Liver (tissue), 9 donors: Measurements from ENCODE around the gene TNFSF15. TPM values are rescaled to one million over a fixed set of nuclear protein-coding genes. Genes with fewer than 3 reads are reported as not detected.

Experiments
- DNase-seq: peaks from one replicate; pipeline ENCODE4 v3.0.0-alpha.2; 2017; ENCODE audit warnings: low spot score
- H3K27ac ChIP-seq, 2 donors: one replicate each; pipeline ENCODE4 v1.7.0; 2013; ENCODE audit warnings: inconsistent platforms in 2 of 2, low read length in 2 of 2, control low read depth in 1 of 2, low read depth in 1 of 2, mild to moderate bottlenecking in 1 of 2
- H3K27me3 ChIP-seq, 4 donors: one replicate each; pipeline versions ENCODE4 v1.6.1 to v1.7.0; 2013; ENCODE audit warnings: low read length in 3 of 4, inconsistent platforms in 1 of 4, mild to moderate bottlenecking in 1 of 4, moderate library complexity in 1 of 4; ENCODE audit not compliant: control insufficient read depth in 4 of 4, insufficient read depth in 4 of 4
- H3K36me3 ChIP-seq, 4 donors: one replicate each; pipeline versions ENCODE4 v1.6.1 to v1.7.0; 2013; ENCODE audit warnings: low read length in 3 of 4, mild to moderate bottlenecking in 3 of 4, low read depth in 1 of 4, moderate library complexity in 1 of 4; ENCODE audit not compliant: control insufficient read depth in 4 of 4, insufficient read depth in 3 of 4
- H3K4me1 ChIP-seq, 4 donors: one replicate each; pipeline versions ENCODE4 v1.6.1 to v1.7.0; 2013; ENCODE audit warnings: low read length in 3 of 4, mild to moderate bottlenecking in 3 of 4, moderate library complexity in 1 of 4; ENCODE audit not compliant: control insufficient read depth in 4 of 4, insufficient read depth in 4 of 4
- H3K4me3 ChIP-seq, 3 donors: one replicate each; pipeline versions ENCODE4 v1.6.1 to v1.7.0; 2013; ENCODE audit warnings: low read length in 3 of 3, control low read depth in 1 of 3, low read depth in 1 of 3, mild to moderate bottlenecking in 1 of 3
- H3K9ac ChIP-seq, 2 donors: one replicate each; pipeline ENCODE4 v1.7.0; 2013; ENCODE audit warnings: low read length in 2 of 2, mild to moderate bottlenecking in 2 of 2, moderate library complexity in 2 of 2, control low read depth in 1 of 2, low read depth in 1 of 2
- H3K9me3 ChIP-seq, 4 donors: one replicate each; pipeline versions ENCODE4 v1.6.1 to v1.7.0; 2013; ENCODE audit warnings: low read length in 3 of 4; ENCODE audit not compliant: control insufficient read depth in 4 of 4
- EGR1 ChIP-seq, 2 donors: IDR thresholded peaks; 2 replicates each; pipeline ENCODE4 v1.6.1; 2016 to 2018; ENCODE audit warnings: antibody characterized with exemption in 2 of 2, low read depth in 2 of 2
- FOXA1 ChIP-seq: IDR thresholded peaks from 2 replicates; pipeline ENCODE4 v1.6.1; 2016; ENCODE audit warnings: antibody characterized with exemption
- FOXA2 ChIP-seq: IDR thresholded peaks from 2 replicates; pipeline ENCODE4 v1.6.1; 2016; ENCODE audit warnings: antibody characterized with exemption
- GABPA ChIP-seq, 2 donors: IDR thresholded peaks in 1 of 2; conservative IDR thresholded peaks in 1 of 2; 2 replicates each; pipeline ENCODE4 v1.6.1; 2016; ENCODE audit warnings: antibody characterized with exemption in 2 of 2, mild to moderate bottlenecking in 1 of 2, moderate library complexity in 1 of 2
- HNF4A ChIP-seq, 2 donors: conservative IDR thresholded peaks; 2 replicates each; pipeline ENCODE4 v1.6.1; 2016; ENCODE audit warnings: antibody characterized with exemption in 2 of 2, mild to moderate bottlenecking in 2 of 2
- HNF4G ChIP-seq: IDR thresholded peaks from 2 replicates; pipeline ENCODE4 v1.6.1; 2016; ENCODE audit warnings: antibody characterized with exemption
- JUND ChIP-seq, 2 donors: IDR thresholded peaks; 2 replicates each; pipeline ENCODE4 v1.6.1; 2016; ENCODE audit warnings: antibody characterized with exemption in 2 of 2
- MAX ChIP-seq: IDR thresholded peaks from 2 replicates; pipeline ENCODE4 v1.6.1; 2016; ENCODE audit warnings: antibody characterized with exemption
- NR2F2 ChIP-seq: IDR thresholded peaks from 2 replicates; pipeline ENCODE4 v1.6.1; 2016; ENCODE audit warnings: antibody characterized with exemption
- RAD21 ChIP-seq, 2 donors: IDR thresholded peaks; 2 replicates each; pipeline ENCODE4 v1.6.1; 2016; ENCODE audit warnings: antibody characterized with exemption in 2 of 2, mild to moderate bottlenecking in 2 of 2
- RXRA ChIP-seq, 2 donors: IDR thresholded peaks; 2 replicates each; pipeline ENCODE4 v1.6.1; 2017 to 2018; ENCODE audit warnings: antibody characterized with exemption in 2 of 2, mild to moderate bottlenecking in 1 of 2
- SP1 ChIP-seq: IDR thresholded peaks from 2 replicates; pipeline ENCODE4 v1.6.1; 2018; ENCODE audit warnings: antibody characterized with exemption, mild to moderate bottlenecking
- TAF1 ChIP-seq: conservative IDR thresholded peaks from 2 replicates; pipeline ENCODE4 v1.6.1; 2016; ENCODE audit warnings: antibody characterized with exemption, mild to moderate bottlenecking
- YY1 ChIP-seq: IDR thresholded peaks from 2 replicates; pipeline ENCODE4 v1.6.1; 2016; ENCODE audit warnings: antibody characterized with exemption, mild to moderate bottlenecking
- ZBTB33 ChIP-seq: IDR thresholded peaks from 2 replicates; pipeline ENCODE4 v1.6.1; 2016; ENCODE audit warnings: antibody characterized with exemption
- WGBS: extraction: QIAGEN DNeasy Blood & Tissue Kit; methylation state at CpG from one replicate; pipeline ENCODE4 v1.1.7; 2013; 5-methylcytosine and 5-hydroxymethylcytosine counted together
- polyA plus RNA-seq, 2 donors: library from polyadenylated mRNA; stranded (reverse) in 1 of 2; unstranded in 1 of 2; fragments of 200-250 nt in 1 of 2; fragments of >200 nt in 1 of 2; fragmentation: Nextera tagmentation in 1 of 2; extraction: Ambion mirVana in 1 of 2; gene quantifications; one replicate each; pipeline versions ENCODE4 v1.2.1 to v1.2.3, GENCODE V29; 2013 to 2015
- total RNA-seq, 2 donors: library from RNA; depleted of rRNA; stranded (reverse); fragments of >200 nt; gene quantifications; one replicate each; pipeline ENCODE4 v1.2.3, GENCODE V29; 2014
- TF ChIP-seq, protein P1 (sequence below): IDR thresholded peaks from 2 replicates; pipeline ENCODE4 v1.6.1; 2016; ENCODE audit warnings: antibody characterized with exemption
- TF ChIP-seq, protein P2 (sequence below): IDR thresholded peaks from 2 replicates; pipeline ENCODE4 v1.6.1; 2016; ENCODE audit warnings: antibody characterized with exemption, mild to moderate bottlenecking
- TF ChIP-seq, protein P3 (sequence below): fragments of 150-350 bp; IDR thresholded peaks from 2 replicates; pipeline ENCODE4 v1.5.1; 2017; ENCODE audit warnings: improper control_type of control experiment, low read depth, low read length; ENCODE audit not compliant: missing input control
- donor health status: healthy.
- donor health status: healthy.
- donor health status: healthy.
- donor health status: healthy.
- donor health status: healthy.

Gene TNFSF15
- total and polyA plus RNA-seq, 4 donors, result 0.01 to 0.42 (median 0.08) TPM; not detected in 1

DNA sequence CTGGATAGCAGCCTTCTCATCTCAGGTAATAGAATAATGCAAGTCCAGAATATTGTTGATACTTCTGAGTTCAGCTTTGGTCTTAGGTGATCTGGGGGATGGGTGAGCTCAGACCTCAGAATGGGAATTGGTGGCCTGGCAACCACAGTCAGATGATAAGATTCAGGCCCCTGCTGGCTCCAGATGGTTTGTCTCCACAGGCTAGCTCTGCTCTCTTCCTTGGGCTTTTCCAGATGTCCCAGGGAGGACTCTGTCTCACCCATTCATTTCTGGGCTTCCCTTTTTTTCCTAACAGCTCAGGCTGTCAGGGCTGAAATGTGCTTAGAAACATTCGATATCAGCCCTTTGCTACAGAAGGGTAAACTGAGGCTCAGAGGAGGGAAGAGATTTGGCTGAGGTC, 17.6 kb upstream of the TNFSF15 start:
- TF ChIP-seq HNF4G, result no peak
- no peak for TF ChIP-seq YY1
- no peak for TF ChIP-seq EGR1 (IDR thresholded peaks at IDR 0.05; ENCODE audit: low read depth in 2 of 2)
- TF ChIP-seq, protein P1, sequence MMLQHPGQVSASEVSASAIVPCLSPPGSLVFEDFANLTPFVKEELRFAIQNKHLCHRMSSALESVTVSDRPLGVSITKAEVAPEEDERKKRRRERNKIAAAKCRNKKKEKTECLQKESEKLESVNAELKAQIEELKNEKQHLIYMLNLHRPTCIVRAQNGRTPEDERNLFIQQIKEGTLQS, result no peak
- TF ChIP-seq FOXA1, result no peak
- no peak for TF ChIP-seq GABPA (IDR thresholded peaks at IDR 0.05 in 1 of 2, conservative IDR thresholded peaks at IDR 0.05 in 1 of 2)
- TF ChIP-seq SP1, result no peak
- TF ChIP-seq JUND (IDR thresholded peaks at IDR 0.05), result no peak
- TF ChIP-seq RXRA (IDR thresholded peaks at IDR 0.05), result no peak
- no peak for TF ChIP-seq ZBTB33
- TF ChIP-seq, protein P2, sequence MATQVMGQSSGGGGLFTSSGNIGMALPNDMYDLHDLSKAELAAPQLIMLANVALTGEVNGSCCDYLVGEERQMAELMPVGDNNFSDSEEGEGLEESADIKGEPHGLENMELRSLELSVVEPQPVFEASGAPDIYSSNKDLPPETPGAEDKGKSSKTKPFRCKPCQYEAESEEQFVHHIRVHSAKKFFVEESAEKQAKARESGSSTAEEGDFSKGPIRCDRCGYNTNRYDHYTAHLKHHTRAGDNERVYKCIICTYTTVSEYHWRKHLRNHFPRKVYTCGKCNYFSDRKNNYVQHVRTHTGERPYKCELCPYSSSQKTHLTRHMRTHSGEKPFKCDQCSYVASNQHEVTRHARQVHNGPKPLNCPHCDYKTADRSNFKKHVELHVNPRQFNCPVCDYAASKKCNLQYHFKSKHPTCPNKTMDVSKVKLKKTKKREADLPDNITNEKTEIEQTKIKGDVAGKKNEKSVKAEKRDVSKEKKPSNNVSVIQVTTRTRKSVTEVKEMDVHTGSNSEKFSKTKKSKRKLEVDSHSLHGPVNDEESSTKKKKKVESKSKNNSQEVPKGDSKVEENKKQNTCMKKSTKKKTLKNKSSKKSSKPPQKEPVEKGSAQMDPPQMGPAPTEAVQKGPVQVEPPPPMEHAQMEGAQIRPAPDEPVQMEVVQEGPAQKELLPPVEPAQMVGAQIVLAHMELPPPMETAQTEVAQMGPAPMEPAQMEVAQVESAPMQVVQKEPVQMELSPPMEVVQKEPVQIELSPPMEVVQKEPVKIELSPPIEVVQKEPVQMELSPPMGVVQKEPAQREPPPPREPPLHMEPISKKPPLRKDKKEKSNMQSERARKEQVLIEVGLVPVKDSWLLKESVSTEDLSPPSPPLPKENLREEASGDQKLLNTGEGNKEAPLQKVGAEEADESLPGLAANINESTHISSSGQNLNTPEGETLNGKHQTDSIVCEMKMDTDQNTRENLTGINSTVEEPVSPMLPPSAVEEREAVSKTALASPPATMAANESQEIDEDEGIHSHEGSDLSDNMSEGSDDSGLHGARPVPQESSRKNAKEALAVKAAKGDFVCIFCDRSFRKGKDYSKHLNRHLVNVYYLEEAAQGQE, result no peak
- TF ChIP-seq NR2F2, result no peak
- TF ChIP-seq FOXA2, result no peak
- TF ChIP-seq RAD21 (IDR thresholded peaks at IDR 0.05), result no peak
- no peak for TF ChIP-seq MAX
- TF ChIP-seq, protein P3, sequence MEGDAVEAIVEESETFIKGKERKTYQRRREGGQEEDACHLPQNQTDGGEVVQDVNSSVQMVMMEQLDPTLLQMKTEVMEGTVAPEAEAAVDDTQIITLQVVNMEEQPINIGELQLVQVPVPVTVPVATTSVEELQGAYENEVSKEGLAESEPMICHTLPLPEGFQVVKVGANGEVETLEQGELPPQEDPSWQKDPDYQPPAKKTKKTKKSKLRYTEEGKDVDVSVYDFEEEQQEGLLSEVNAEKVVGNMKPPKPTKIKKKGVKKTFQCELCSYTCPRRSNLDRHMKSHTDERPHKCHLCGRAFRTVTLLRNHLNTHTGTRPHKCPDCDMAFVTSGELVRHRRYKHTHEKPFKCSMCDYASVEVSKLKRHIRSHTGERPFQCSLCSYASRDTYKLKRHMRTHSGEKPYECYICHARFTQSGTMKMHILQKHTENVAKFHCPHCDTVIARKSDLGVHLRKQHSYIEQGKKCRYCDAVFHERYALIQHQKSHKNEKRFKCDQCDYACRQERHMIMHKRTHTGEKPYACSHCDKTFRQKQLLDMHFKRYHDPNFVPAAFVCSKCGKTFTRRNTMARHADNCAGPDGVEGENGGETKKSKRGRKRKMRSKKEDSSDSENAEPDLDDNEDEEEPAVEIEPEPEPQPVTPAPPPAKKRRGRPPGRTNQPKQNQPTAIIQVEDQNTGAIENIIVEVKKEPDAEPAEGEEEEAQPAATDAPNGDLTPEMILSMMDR, result no peak
- TF ChIP-seq TAF1, result no peak
- Histone ChIP-seq H3K36me3 (no peaks in the 10 kb centered on the region), H3K27ac (no peak overlapping the region), H3K9me3 (no peaks in the 10 kb centered on the region), H3K27me3 (peaks cover 0 to 2% (median 0%) of the 10 kb centered on the region in 4 donors), H3K4me1 (no peaks in the 10 kb centered on the region), H3K9ac (no peak overlapping the region), H3K4me3 (no peak overlapping the region)
- 91% methylated on average over 1 of the region's 1 CpG for WGBS
- no peak for DNase-seq

- no peaks in the 10 kb centered on the region for H3K36me3 ChIP-seq
- H3K27ac ChIP-seq, result no peak overlapping the region
- WGBS, result 75% methylated on average over 2 of the region's 2 CpGs
- peaks cover 0 to 2% (median 0%) of the 10 kb centered on the region in 4 donors for H3K27me3 ChIP-seq
- no peak overlapping the region for H3K4me3 ChIP-seq
- H3K9ac ChIP-seq, result no peak overlapping the region
- H3K4me1 ChIP-seq, result no peaks in the 10 kb centered on the region
- no peak for DNase-seq
- no peaks in the 10 kb centered on the region for H3K9me3 ChIP-seq
- TF ChIP-seq HNF4G, result no peak
- TF ChIP-seq RAD21 (IDR thresholded peaks at IDR 0.05), result no peak
- TF ChIP-seq ZBTB33, result no peak
- no peak for TF ChIP-seq MAX
- no peak for TF ChIP-seq TAF1
- no peak for TF ChIP-seq GABPA (IDR thresholded peaks at IDR 0.05 in 1 of 2, conservative IDR thresholded peaks at IDR 0.05 in 1 of 2)
- TF ChIP-seq NR2F2, result no peak
- TF ChIP-seq, protein P3, result no peak
- TF ChIP-seq EGR1 (IDR thresholded peaks at IDR 0.05; ENCODE audit: low read depth in 2 of 2), result no peak
- TF ChIP-seq, protein P1, result no peak
- no peak for TF ChIP-seq HNF4A (conservative IDR thresholded peaks at IDR 0.05)
- TF ChIP-seq RXRA (IDR thresholded peaks at IDR 0.05), result no peak
- TF ChIP-seq FOXA2, result no peak
- TF ChIP-seq SP1, result no peak
Observed at GRCh38 chr9:114822708-114823107, 16.9 kb upstream of the TNFSF15 start.
